OCI-LY1 (cell line): ENCODE results near the gene DNAAF5.

ENCODE experiments used
- H2AFZ ChIP-seq: fragments of 200-600 bp; sonication (generic), shearing (Covaris generic); 2 replicates; pipeline ENCODE4 v1.6.0; 2014; ENCODE audit warnings: antibody characterized with exemption, mild to moderate bottlenecking, low read length
- H3F3A ChIP-seq: fragments of 200-600 bp; sonication (generic), shearing (Covaris generic); 2 replicates; pipeline ENCODE4 v1.6.0; 2014; ENCODE audit warnings: mild to moderate bottlenecking, antibody characterized with exemption, low read length, moderate library complexity; ENCODE audit not compliant: insufficient read depth
- H3K27ac ChIP-seq: fragments of 200-600 bp; sonication (generic); 2 replicates; pipeline ENCODE4 v1.5.1; 2014; ENCODE audit warnings: low read length, mixed run types, mild to moderate bottlenecking, low read depth; ENCODE audit not compliant: poor library complexity, severe bottlenecking
- H3K27me3 ChIP-seq: fragments of 200-600 bp; sonication (generic); 2 replicates; pipeline ENCODE4 v1.6.0; 2014; ENCODE audit warnings: antibody characterized with exemption, mild to moderate bottlenecking, low read length, moderate library complexity; ENCODE audit not compliant: insufficient read depth
- H3K36me3 ChIP-seq: fragments of 200-600 bp; sonication (generic); 2 replicates; pipeline ENCODE4 v1.6.1; 2014; ENCODE audit warnings: mild to moderate bottlenecking, antibody characterized with exemption, low read length, moderate library complexity, mixed read lengths; ENCODE audit not compliant: insufficient read depth
- H3K4me1 ChIP-seq: fragments of 200-600 bp; sonication (generic); 2 replicates; pipeline ENCODE4 v1.5.1; 2014; ENCODE audit warnings: mild to moderate bottlenecking, low read length, moderate library complexity; ENCODE audit not compliant: insufficient read depth, severe bottlenecking
- H3K4me2 ChIP-seq: fragments of 200-600 bp; sonication (generic), shearing (Covaris generic); 2 replicates; pipeline ENCODE4 v1.6.1; 2014; ENCODE audit warnings: low read length
- H3K4me3 ChIP-seq: fragments of 200-600 bp; sonication (generic); 2 replicates; pipeline ENCODE4 v1.5.1; 2014; ENCODE audit warnings: low read length, low read depth, mild to moderate bottlenecking, mixed read lengths; ENCODE audit not compliant: poor library complexity, severe bottlenecking
- H3K79me2 ChIP-seq: fragments of 200-600 bp; shearing (Covaris generic); 2 replicates; pipeline ENCODE4 v1.6.1; 2016; ENCODE audit warnings: mixed run types, low read length, mixed read lengths; ENCODE audit not compliant: insufficient read depth
- H3K9ac ChIP-seq: fragments of 200-600 bp; sonication (generic), shearing (Covaris generic); 2 replicates; pipeline ENCODE4 v1.6.1; 2014; ENCODE audit warnings: mild to moderate bottlenecking, low read length, mixed read lengths
- H3K9me2 ChIP-seq: fragments of 200-600 bp; sonication (generic), shearing (Covaris generic); 2 replicates; pipeline ENCODE4 v1.6.1; 2014; ENCODE audit warnings: low read depth, mild to moderate bottlenecking, low read length, mixed read lengths
- H3K9me3 ChIP-seq: fragments of 200-600 bp; shearing (Covaris generic); 2 replicates; pipeline ENCODE4 v1.6.1; 2014; ENCODE audit warnings: low read length, mixed read lengths
- H4K20me1 ChIP-seq: fragments of 200-600 bp; sonication (generic), shearing (Covaris generic); 2 replicates; pipeline ENCODE4 v1.6.0; 2016; ENCODE audit warnings: mild to moderate bottlenecking, low read length; ENCODE audit not compliant: insufficient read depth
- EZH2 ChIP-seq: fragments of 200-600 bp; sonication (generic), shearing (Covaris generic); IDR thresholded peaks from 2 replicates; pipeline ENCODE4 v1.8.0; 2017; ENCODE audit warnings: borderline replicate concordance, mixed run types, mild to moderate bottlenecking, antibody characterized with exemption, low read length, moderate library complexity, mixed read lengths
- TF ChIP-seq, protein P1 (sequence below): fragments of 200-600 bp; sonication (generic), shearing (Covaris generic); IDR thresholded peaks from 2 replicates; pipeline ENCODE4 v1.5.1; 2017; ENCODE audit warnings: mild to moderate bottlenecking, antibody characterized with exemption, low read length, moderate library complexity, mixed read lengths

The DNAAF5 gene

DNA sequence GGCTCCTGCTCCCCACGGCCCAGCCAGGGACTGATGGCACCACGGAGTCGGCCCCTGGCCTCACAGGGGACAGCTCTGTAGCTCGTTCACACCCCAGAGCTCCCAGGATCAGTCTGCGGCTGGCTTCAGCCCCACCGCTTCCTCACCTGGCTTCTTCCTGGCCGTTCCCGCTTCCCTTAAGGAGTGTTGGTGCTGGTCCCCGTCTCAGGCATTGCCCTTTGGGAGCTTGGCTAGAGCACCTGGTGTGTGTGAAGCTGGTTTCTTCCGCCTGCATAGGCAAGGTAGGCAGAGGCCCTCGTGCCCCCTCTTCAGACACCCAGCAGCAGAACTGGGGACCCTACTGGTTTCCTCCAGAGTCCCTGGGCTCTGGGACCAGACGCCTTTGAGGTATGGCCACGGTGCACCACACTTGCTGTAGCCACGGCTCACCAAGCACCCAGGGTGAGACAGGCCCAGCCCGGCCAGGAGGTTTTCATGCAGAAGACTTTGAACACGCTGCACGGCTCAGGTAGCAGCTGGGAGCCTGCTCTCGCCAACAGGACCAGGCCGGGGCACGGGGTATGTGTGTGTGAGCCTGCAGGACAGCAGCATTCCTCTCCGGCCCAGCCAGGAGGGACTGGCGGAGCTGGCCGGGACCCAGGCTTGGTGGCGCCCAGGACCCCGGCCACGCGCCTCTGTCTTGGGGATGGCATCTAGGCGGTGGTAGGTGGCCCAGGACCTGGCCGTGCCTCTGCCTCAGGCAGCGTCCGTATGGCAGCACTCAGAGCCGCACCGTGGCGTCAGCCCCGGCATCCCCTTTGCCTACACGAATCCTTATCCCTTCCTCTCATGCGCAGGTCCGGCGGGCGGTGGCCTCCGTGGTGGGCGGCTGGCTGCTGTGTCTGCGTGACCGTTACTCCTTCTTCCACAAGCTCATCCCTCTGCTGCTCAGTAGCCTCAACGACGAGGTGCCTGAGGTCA is 13.8 kb downstream of the DNAAF5 start:
- Histone ChIP-seq H3F3A (no peaks in the 10 kb centered on the region), H2AFZ (no peak overlapping the region), H3K27me3 (no peaks in the 10 kb centered on the region), H3K9ac (no peak overlapping the region), H3K4me3 (no peak overlapping the region), H4K20me1 (no peaks in the 10 kb centered on the region), H3K9me3 (0 out of 2 replicates have a peak, but pooled peaks cover under 1% of the 10 kb centered on the region), H3K27ac (no peak overlapping the region), H3K79me2 (peaks cover 26% of the 10 kb centered on the region), H3K9me2 (no peaks in the 10 kb centered on the region), H3K36me3 (peaks cover 45% of the 10 kb centered on the region), H3K4me2 (no peak overlapping the region), H3K4me1 (no peaks in the 10 kb centered on the region)
- TF ChIP-seq EZH2: no peak
- TF ChIP-seq, protein P1, sequence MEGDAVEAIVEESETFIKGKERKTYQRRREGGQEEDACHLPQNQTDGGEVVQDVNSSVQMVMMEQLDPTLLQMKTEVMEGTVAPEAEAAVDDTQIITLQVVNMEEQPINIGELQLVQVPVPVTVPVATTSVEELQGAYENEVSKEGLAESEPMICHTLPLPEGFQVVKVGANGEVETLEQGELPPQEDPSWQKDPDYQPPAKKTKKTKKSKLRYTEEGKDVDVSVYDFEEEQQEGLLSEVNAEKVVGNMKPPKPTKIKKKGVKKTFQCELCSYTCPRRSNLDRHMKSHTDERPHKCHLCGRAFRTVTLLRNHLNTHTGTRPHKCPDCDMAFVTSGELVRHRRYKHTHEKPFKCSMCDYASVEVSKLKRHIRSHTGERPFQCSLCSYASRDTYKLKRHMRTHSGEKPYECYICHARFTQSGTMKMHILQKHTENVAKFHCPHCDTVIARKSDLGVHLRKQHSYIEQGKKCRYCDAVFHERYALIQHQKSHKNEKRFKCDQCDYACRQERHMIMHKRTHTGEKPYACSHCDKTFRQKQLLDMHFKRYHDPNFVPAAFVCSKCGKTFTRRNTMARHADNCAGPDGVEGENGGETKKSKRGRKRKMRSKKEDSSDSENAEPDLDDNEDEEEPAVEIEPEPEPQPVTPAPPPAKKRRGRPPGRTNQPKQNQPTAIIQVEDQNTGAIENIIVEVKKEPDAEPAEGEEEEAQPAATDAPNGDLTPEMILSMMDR: no peak

DNA sequence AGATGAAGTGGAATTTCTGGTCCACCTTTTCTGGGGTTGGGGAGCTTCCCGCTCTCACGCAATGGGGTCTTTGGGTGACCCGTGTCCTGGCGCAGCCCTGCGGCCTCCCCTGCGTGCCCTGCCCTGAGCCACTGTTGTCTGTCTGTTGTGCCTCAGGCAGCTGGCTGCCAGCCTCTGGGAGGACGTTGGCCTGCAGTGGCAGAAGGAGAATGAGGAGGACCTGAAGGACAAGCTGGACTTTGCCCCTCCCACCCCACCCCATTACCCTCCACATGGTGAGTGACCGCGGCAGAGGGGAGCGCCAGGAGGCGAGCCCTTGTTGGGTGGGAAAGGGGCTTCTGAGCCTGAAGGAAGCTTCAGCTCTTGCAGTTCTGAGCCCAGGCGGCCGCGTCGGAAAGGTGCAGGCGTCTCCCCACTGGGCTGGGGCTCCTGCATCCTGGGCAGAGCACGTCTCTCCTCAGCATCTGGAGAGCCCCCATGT is 14.7 kb downstream of the DNAAF5 start:
- no peaks in the 10 kb centered on the region for H3K4me1 ChIP-seq
- H2AFZ ChIP-seq: no peak overlapping the region
- no peak overlapping the region for H3K4me2 ChIP-seq
- no peak overlapping the region for H3K4me3 ChIP-seq
- peaks cover 47% of the 10 kb centered on the region for H3K36me3 ChIP-seq
- no peaks in the 10 kb centered on the region for H3K27me3 ChIP-seq
- H3K27ac ChIP-seq: no peak overlapping the region
- no peaks in the 10 kb centered on the region for H3K9me2 ChIP-seq
- no peaks in the 10 kb centered on the region for H3K9me3 ChIP-seq
- H3F3A ChIP-seq: no peaks in the 10 kb centered on the region
- no peak overlapping the region for H3K9ac ChIP-seq
- TF ChIP-seq, protein P1: no peak
- no peak for TF ChIP-seq EZH2
- H3K79me2 ChIP-seq: peaks cover 16% of the 10 kb centered on the region
- H4K20me1 ChIP-seq: no peaks in the 10 kb centered on the region

DNA sequence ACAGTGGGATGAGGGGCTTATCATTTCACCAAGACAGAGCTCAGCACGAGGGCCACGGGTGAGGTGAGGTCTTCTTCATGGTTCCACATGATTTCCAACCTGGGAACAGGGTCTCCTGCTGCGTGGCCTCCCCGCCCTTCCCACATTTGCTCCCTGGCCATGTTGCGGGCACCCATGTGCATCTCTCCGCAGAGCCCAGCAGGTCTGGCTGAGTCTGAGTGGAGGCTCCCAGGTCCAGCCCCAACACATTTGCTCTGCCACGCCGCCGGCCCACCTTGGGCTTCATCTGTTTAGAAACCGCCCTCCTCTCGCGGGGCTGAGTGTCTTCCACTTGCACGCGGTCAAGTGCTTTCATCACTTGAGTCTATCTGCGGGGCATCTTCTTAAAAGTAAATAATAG is 15.4 kb downstream of the DNAAF5 start:
- Histone ChIP-seq H4K20me1 (no peaks in the 10 kb centered on the region), H3K36me3 (peaks cover 47% of the 10 kb centered on the region)
- TF ChIP-seq EZH2: no peak
- TF ChIP-seq, protein P1: no peak

More for the DNA sequence above, 15.4 kb downstream of the DNAAF5 start:
- H3K4me2 ChIP-seq: no peak overlapping the region
- H3K4me3 ChIP-seq: no peak overlapping the region
- H3K4me1 ChIP-seq: no peaks in the 10 kb centered on the region
- no peaks in the 10 kb centered on the region for H3K27me3 ChIP-seq
- H3K9me2 ChIP-seq: no peaks in the 10 kb centered on the region
- H3K9ac ChIP-seq: no peak overlapping the region
- peaks cover 10% of the 10 kb centered on the region; the same call in 1 of the 2 replicates for H3K79me2 ChIP-seq
- no peak overlapping the region for H3K27ac ChIP-seq
- no peaks in the 10 kb centered on the region for H3K9me3 ChIP-seq
- no peaks in the 10 kb centered on the region for H3F3A ChIP-seq
- no peak overlapping the region for H2AFZ ChIP-seq
